ENCODE results near the gene ROR2. TPM values are rescaled to one million over a fixed set of nuclear protein-coding genes. Genes with fewer than 3 reads are reported as not detected.

The ROR2 gene
- polyA plus RNA-seq, 1 experiment = 9.7 TPM

- Histone ChIP-seq H3K27me3 (ENCODE audit: control insufficient read depth, insufficient read depth, low read length) (no peaks in the 10 kb centered on the region), H3K9me3 (ENCODE audit: control insufficient read depth, insufficient read depth, low read length) (no peaks in the 10 kb centered on the region), H3K4me3 (ENCODE audit: low read depth, low read length) (no peak overlapping the region), H3K27ac (ENCODE audit: low read depth, low read length) (peak overlapping the region; percentile 47)
- peak; percentile 69 for DNase-seq (ENCODE audit: low read depth, low spot score)
- ChIA-PET CTCF (interaction anchor here (0.6 to 1.8 kb wide), 7 partner anchors 13 to 214 kb away, joined by 3 to 9 read pairs (median 5); no protein-coding TSS in a partner anchor), POLR2A (no interaction called here)
- peak; percentile 53 for TF ChIP-seq CTCF (IDR thresholded peaks at IDR 0.05; ENCODE audit: low read depth, low read length)
Observed at GRCh38 chr9:91740701-91741100, 209.3 kb downstream of the ROR2 start.

GRCh38 chr9:91736898-91737601, 213.0 kb downstream of the ROR2 start:
- H3K27ac ChIP-seq (ENCODE audit: low read depth, low read length) = no peak overlapping the region
- no peak for DNase-seq (ENCODE audit: low read depth, low spot score)
- ChIA-PET CTCF (interaction anchor here (1.0 to 1.1 kb wide), 3 partner anchors 9 to 218 kb away, joined by 3 to 4 read pairs (median 3); no protein-coding TSS in a partner anchor), POLR2A (no interaction called here)
- H3K4me3 ChIP-seq (ENCODE audit: low read depth, low read length) = no peak overlapping the region
- no peak for TF ChIP-seq CTCF (IDR thresholded peaks at IDR 0.05; ENCODE audit: low read depth, low read length)
- H3K9me3 ChIP-seq (ENCODE audit: control insufficient read depth, insufficient read depth, low read length) = no peaks in the 10 kb centered on the region; the same call in 1 of the 2 replicates
- no peaks in the 10 kb centered on the region for H3K27me3 ChIP-seq (ENCODE audit: control insufficient read depth, insufficient read depth, low read length)

GRCh38 chr9:91736311-91736710, 213.7 kb downstream of the ROR2 start:
- ChIA-PET CTCF (no interaction called here), POLR2A (no interaction called here)
- H3K9me3 ChIP-seq (ENCODE audit: control insufficient read depth, insufficient read depth, low read length) = no peaks in the 10 kb centered on the region; the same call in 1 of the 2 replicates
- H3K4me3 ChIP-seq (ENCODE audit: low read depth, low read length) = no peak overlapping the region
- DNase-seq (ENCODE audit: low read depth, low spot score) = no peak
- no peak overlapping the region for H3K27ac ChIP-seq (ENCODE audit: low read depth, low read length)
- no peaks in the 10 kb centered on the region for H3K27me3 ChIP-seq (ENCODE audit: control insufficient read depth, insufficient read depth, low read length)
- no peak for TF ChIP-seq CTCF (IDR thresholded peaks at IDR 0.05; ENCODE audit: low read depth, low read length)

GRCh38 chr9:91735049-91735448, 215.0 kb downstream of the ROR2 start:
- no peak overlapping the region for H3K27ac ChIP-seq (ENCODE audit: low read depth, low read length)
- CTCF ChIA-PET = interaction anchor here (0.8 to 1.9 kb wide), 7 partner anchors 11 to 301 kb away, joined by 3 to 7 read pairs (median 5); partner anchors contain the start of gene ROR2
- no peaks in the 10 kb centered on the region for H3K27me3 ChIP-seq (ENCODE audit: control insufficient read depth, insufficient read depth, low read length)
- DNase-seq (ENCODE audit: low read depth, low spot score) = no peak
- no peak for TF ChIP-seq CTCF (IDR thresholded peaks at IDR 0.05; ENCODE audit: low read depth, low read length)
- POLR2A ChIA-PET = interaction anchor here (0.7 kb wide), 1 partner anchor 793 kb away, joined by 7 read pairs; no protein-coding TSS in a partner anchor
- no peaks in the 10 kb centered on the region; the same call in 1 of the 2 replicates for H3K9me3 ChIP-seq (ENCODE audit: control insufficient read depth, insufficient read depth, low read length)
- H3K4me3 ChIP-seq (ENCODE audit: low read depth, low read length) = no peak overlapping the region

GRCh38 chr9:91734371-91734981, 215.6 kb downstream of the ROR2 start:
- DNase-seq (ENCODE audit: low read depth, low spot score) = no peak
- Histone ChIP-seq H3K4me3 (ENCODE audit: low read depth, low read length) (no peak overlapping the region), H3K9me3 (ENCODE audit: control insufficient read depth, insufficient read depth, low read length) (no peaks in the 10 kb centered on the region; the same call in 1 of the 2 replicates), H3K27me3 (ENCODE audit: control insufficient read depth, insufficient read depth, low read length) (no peaks in the 10 kb centered on the region), H3K27ac (ENCODE audit: low read depth, low read length) (no peak overlapping the region)
- TF ChIP-seq CTCF (IDR thresholded peaks at IDR 0.05; ENCODE audit: low read depth, low read length) = peak; percentile 95
- CTCF ChIA-PET = interaction anchor here (0.5 to 1.9 kb wide), 10 partner anchors 10 to 819 kb away, joined by 3 to 8 read pairs (median 4); partner anchors contain the start of gene ROR2
- POLR2A ChIA-PET = no interaction called here

Measured in AG04450 (cell line).